ENCODE results near the gene WWOX.

- TF ChIP-seq CTCF (IDR thresholded peaks at IDR 0.05) (no peak), POLR2A (IDR thresholded peaks at IDR 0.05) (no peak)
Observed at GRCh38 chr16:78574571-78574970, 475.1 kb downstream of the WWOX start.
